HCT116 (cell line): ENCODE data around the gene KMT5C. TPM values are rescaled to one million over a fixed set of nuclear protein-coding genes. Genes with fewer than 3 reads are reported as not detected.

Experiments used
- total RNA-seq: library from RNA; stranded (reverse); gene quantifications from one replicate; pipeline ENCODE4 v1.2.1, GENCODE V29; 2021; ENCODE audit not compliant: unreplicated experiment

Gene KMT5C
- total RNA-seq, 1 experiment from 2014 or later, result 27.5 TPM

Other genes with a start within 250 kb of the KMT5C start
- gene PPP1R12C, start 222.2 kb upstream of the KMT5C start, total RNA-seq, result 83.2 TPM
- 188 TPM for gene TNNT1, start 190.7 kb upstream of the KMT5C start, total RNA-seq
- gene TNNI3, start 182.1 kb upstream of the KMT5C start, total RNA-seq, result 42.1 TPM
- 52.8 TPM for gene DNAAF3, start 173.3 kb upstream of the KMT5C start, total RNA-seq
- 2.3 TPM for gene SYT5, start 159.6 kb upstream of the KMT5C start, total RNA-seq
- gene PTPRH, start 130.4 kb upstream of the KMT5C start, total RNA-seq, result 15.9 TPM
- gene TMEM86B, start 111.1 kb upstream of the KMT5C start, total RNA-seq, result 10.6 TPM
- 96.7 TPM for gene PPP6R1, start 80.9 kb upstream of the KMT5C start, total RNA-seq
- gene HSPBP1, start 59.8 kb upstream of the KMT5C start, total RNA-seq, result 63.0 TPM
- 33.3 TPM for gene BRSK1, start 55.9 kb upstream of the KMT5C start, total RNA-seq
- not detected for gene TMEM150B, start 14.5 kb upstream of the KMT5C start, total RNA-seq
- gene COX6B2, start 14.8 kb downstream of the KMT5C start, total RNA-seq, result 2.4 TPM
- not detected for gene GARIN5B, start 23.4 kb downstream of the KMT5C start, total RNA-seq
- gene IL11, start 30.6 kb downstream of the KMT5C start, total RNA-seq, result 2.8 TPM
- gene TMEM190, start 37.0 kb downstream of the KMT5C start, total RNA-seq, result not detected
- 21.0 TPM for gene TMEM238, start 44.4 kb downstream of the KMT5C start, total RNA-seq
- 3,050 TPM for gene RPL28, start 46.1 kb downstream of the KMT5C start, total RNA-seq
- gene UBE2S, start 67.9 kb downstream of the KMT5C start, total RNA-seq, result 515 TPM
- not detected for gene SHISA7, start 103.4 kb downstream of the KMT5C start, total RNA-seq
- 56.8 TPM for gene ISOC2, start 121.8 kb downstream of the KMT5C start, total RNA-seq
- gene C19orf85, start 124.9 kb downstream of the KMT5C start, total RNA-seq, result 0.34 TPM
- gene ZNF628, start 136.7 kb downstream of the KMT5C start, total RNA-seq, result 14.9 TPM
- gene NAT14, start 145.3 kb downstream of the KMT5C start, total RNA-seq, result 55.3 TPM
- 1.5 TPM for gene SSC5D, start 148.6 kb downstream of the KMT5C start, total RNA-seq
- 0.30 TPM for gene SBK2, start 197.3 kb downstream of the KMT5C start, total RNA-seq
- gene SBK3, start 205.7 kb downstream of the KMT5C start, total RNA-seq, result 1.2 TPM
- gene ZNF579, start 241.0 kb downstream of the KMT5C start, total RNA-seq, result 24.1 TPM